Measurements from ENCODE around the gene EEPD1.

Gene EEPD1

GRCh38 chr7:36273836-36274235 is 120.8 kb downstream of the EEPD1 start:
- DNase-seq (ENCODE audit: extremely low spot score, insufficient read length, low read depth) (no peak), FAIRE-seq (no peak)

- no peak for FAIRE-seq
- DNase-seq (ENCODE audit: extremely low spot score, insufficient read length, low read depth): no peak
Measured at GRCh38 chr7:36275735-36276284, 122.8 kb downstream of the EEPD1 start.

GRCh38 chr7:36276428-36277248 is 123.6 kb downstream of the EEPD1 start:
- no peak for FAIRE-seq

GRCh38 chr7:36277249-36277542 is 124.1 kb downstream of the EEPD1 start:
- no peak for DNase-seq (ENCODE audit: extremely low spot score, insufficient read length, low read depth)
- FAIRE-seq: no peak

More at GRCh38 chr7:36276428-36277248, 123.6 kb downstream of the EEPD1 start:
- DNase-seq (ENCODE audit: extremely low spot score, insufficient read length, low read depth): no peak

GRCh38 chr7:36278069-36278619 is 125.1 kb downstream of the EEPD1 start:
- no peak for FAIRE-seq
- DNase-seq (ENCODE audit: extremely low spot score, insufficient read length, low read depth): no peak

- FAIRE-seq (no peak), DNase-seq (ENCODE audit: extremely low spot score, insufficient read length, low read depth) (no peak)
Measured at GRCh38 chr7:36278620-36279172, 125.6 kb downstream of the EEPD1 start.

- no peak for DNase-seq (ENCODE audit: extremely low spot score, insufficient read length, low read depth)
- FAIRE-seq: peak; percentile 78
Measured at GRCh38 chr7:36279200-36279925, 126.3 kb downstream of the EEPD1 start.

GRCh38 chr7:36279926-36280315 is 126.9 kb downstream of the EEPD1 start:
- DNase-seq (ENCODE audit: extremely low spot score, insufficient read length, low read depth) (no peak), FAIRE-seq (no peak)

GRCh38 chr7:36280840-36281812 is 128.1 kb downstream of the EEPD1 start:
- DNase-seq (ENCODE audit: extremely low spot score, insufficient read length, low read depth): no peak
- peak; percentile 47 for FAIRE-seq

- DNase-seq (ENCODE audit: extremely low spot score, insufficient read length, low read depth) (no peak), FAIRE-seq (no peak)
Measured at GRCh38 chr7:36281945-36282717, 129.1 kb downstream of the EEPD1 start.

GRCh38 chr7:36283181-36283580 is 130.1 kb downstream of the EEPD1 start:
- DNase-seq (ENCODE audit: extremely low spot score, insufficient read length, low read depth): no peak
- FAIRE-seq: no peak

- FAIRE-seq (peak; percentile 69), DNase-seq (ENCODE audit: extremely low spot score, insufficient read length, low read depth) (no peak)
Measured at GRCh38 chr7:36283711-36284130, 130.7 kb downstream of the EEPD1 start.

GRCh38 chr7:36284456-36285090 is 131.5 kb downstream of the EEPD1 start:
- no peak for FAIRE-seq

GRCh38 chr7:36285276-36285675 is 132.2 kb downstream of the EEPD1 start:
- FAIRE-seq (no peak), DNase-seq (ENCODE audit: extremely low spot score, insufficient read length, low read depth) (no peak)

More at GRCh38 chr7:36284456-36285090, 131.5 kb downstream of the EEPD1 start:
- DNase-seq (ENCODE audit: extremely low spot score, insufficient read length, low read depth): no peak

- DNase-seq (ENCODE audit: extremely low spot score, insufficient read length, low read depth) (no peak), FAIRE-seq (no peak)
Measured at GRCh38 chr7:36286226-36286625, 133.2 kb downstream of the EEPD1 start.

- FAIRE-seq: no peak
- no peak for DNase-seq (ENCODE audit: extremely low spot score, insufficient read length, low read depth)
Measured at GRCh38 chr7:36286688-36287087, 133.6 kb downstream of the EEPD1 start.

GRCh38 chr7:36287371-36288241 is 134.6 kb downstream of the EEPD1 start:
- FAIRE-seq (peak; percentile 73), DNase-seq (ENCODE audit: extremely low spot score, insufficient read length, low read depth) (no peak)
